HEK293T (cell line): ENCODE data around the gene OCA2.

Experiments used
- BHLHE40 ChIP-seq: fragments of 450-650 bp; IDR thresholded peaks from 2 replicates; pipeline ENCODE4 v1.6.1; 2016; ENCODE audit warnings: mild to moderate bottlenecking, moderate library complexity, borderline replicate concordance
- FOXA1 ChIP-seq: fragments of 450-650 bp; IDR thresholded peaks from 2 replicates; pipeline ENCODE4 v1.6.1; 2016; ENCODE audit warnings: mild to moderate bottlenecking
- NFRKB ChIP-seq: fragments of 450-650 bp; IDR thresholded peaks from 2 replicates; pipeline ENCODE4 v1.6.1; 2016; ENCODE audit warnings: mild to moderate bottlenecking, moderate library complexity

DNA sequence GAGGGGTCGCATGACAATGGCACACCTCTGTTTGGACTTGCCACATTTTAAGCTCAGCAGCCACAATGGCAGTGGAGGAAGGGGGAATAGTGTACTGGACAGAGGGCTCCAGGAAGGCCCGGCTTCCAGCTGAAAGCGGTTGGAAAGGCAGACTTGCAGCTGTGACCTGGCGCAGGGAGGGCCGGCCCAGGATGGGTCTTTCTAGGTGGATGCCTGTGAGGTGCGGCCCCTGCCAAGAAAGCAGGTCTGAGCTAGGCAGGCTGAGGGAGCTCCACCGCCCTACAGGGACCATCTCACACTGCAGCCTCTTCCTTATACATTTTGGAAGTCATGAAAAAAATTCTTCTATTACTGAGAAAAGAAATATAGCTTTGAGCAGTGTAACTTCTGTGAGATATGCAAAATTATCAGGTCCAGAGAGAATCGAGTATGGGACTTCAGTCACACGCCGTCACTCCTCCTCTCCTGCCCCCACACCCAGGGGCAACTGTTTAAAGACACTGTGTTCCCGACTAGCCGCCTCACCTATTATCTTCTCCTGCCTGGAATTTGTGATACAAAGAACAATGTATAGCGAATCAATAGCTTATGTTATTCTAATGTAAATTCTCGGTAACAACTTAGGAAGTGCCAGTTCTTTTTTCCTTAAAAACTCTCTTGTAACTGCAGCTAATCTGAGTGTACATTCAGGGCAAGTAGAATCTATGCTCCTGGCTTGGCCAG lies 331.0 kb downstream of the OCA2 start:
- TF ChIP-seq BHLHE40: no peak
- no peak for TF ChIP-seq FOXA1
- no peak for TF ChIP-seq NFRKB
